Measurements from ENCODE around the gene NAV3. TPM values are rescaled to one million over a fixed set of nuclear protein-coding genes. Genes with fewer than 3 reads are reported as not detected.

The NAV3 gene
- total RNA-seq, 1 experiment from 2014 or later = 3.0 TPM

- H4K8ac ChIP-seq (replicated peaks; ENCODE audit: insufficient read length, low read depth, low read length) = no peak overlapping the region
- H3K18ac ChIP-seq (ENCODE audit: insufficient read length, low read depth, low read length) = no peak overlapping the region
- no peaks in the 10 kb centered on the region for H3K36me3 Mint-ChIP-seq (ENCODE audit: insufficient read depth in 1 of 3, low read depth in 3 of 3)
- no peaks in the 10 kb centered on the region for H4K20me1 ChIP-seq (ENCODE audit: control insufficient read depth, insufficient read depth, insufficient read length)
- no peak for DNase-seq
- no peak overlapping the region for H2BK5ac ChIP-seq (ENCODE audit: insufficient read length, low read length)
- H4K5ac ChIP-seq (ENCODE audit: insufficient read length, low read depth, low read length) = no peak overlapping the region
- H2AK5ac ChIP-seq (ENCODE audit: insufficient read length, low read length) = no peak overlapping the region
- H2BK12ac ChIP-seq (ENCODE audit: insufficient read length, low read depth, low read length) = no peak overlapping the region
- no peak overlapping the region for H3K4ac ChIP-seq (ENCODE audit: low read depth, low read length)
- H3K4me3 Mint-ChIP-seq = no peak overlapping the region
- no peak overlapping the region for H3K9ac ChIP-seq (ENCODE audit: extremely low read depth, insufficient read length, low read length)
- no peak overlapping the region for H4K91ac ChIP-seq (ENCODE audit: insufficient read length, low read depth, low read length)
- H3T11ph ChIP-seq (ENCODE audit: low read length) = no peak overlapping the region
- H3K4me2 ChIP-seq (ENCODE audit: insufficient read depth, insufficient read length, low read length) = no peak overlapping the region
- peaks cover 3% of the 10 kb centered on the region in 2 experiments; a peak in 3 of 4 replicates for H3K4me1 Mint-ChIP-seq
- no peak overlapping the region for H3K27ac Mint-ChIP-seq
- no peaks in the 10 kb centered on the region for H3K23me2 ChIP-seq (ENCODE audit: insufficient read length, low read depth, low read length, poor library complexity, severe bottlenecking)
- no peak overlapping the region for H2BK120ac ChIP-seq (ENCODE audit: low read depth, low read length, poor library complexity, severe bottlenecking)
- TF ChIP-seq CTCF (conservative IDR thresholded peaks at IDR 0.05) = no peak
- H3K23ac ChIP-seq (ENCODE audit: insufficient read length, low read depth, low read length) = no peak overlapping the region
- H3K27me3 Mint-ChIP-seq (ENCODE audit: low read depth) = no peaks in the 10 kb centered on the region
- no peaks in the 10 kb centered on the region for H3K79me2 ChIP-seq (ENCODE audit: insufficient read depth, low read length)
- no peak overlapping the region for H2AFZ ChIP-seq (ENCODE audit: low read length)
- H3K9me3 ChIP-seq (ENCODE audit: control insufficient read depth, low read depth, low read length) = no peaks in the 10 kb centered on the region
- no peak overlapping the region for H3K27ac ChIP-seq (ENCODE audit: insufficient read length, low read depth, low read length)
- no peak overlapping the region for H3K56ac ChIP-seq (ENCODE audit: insufficient read length, low read depth, low read length)
- no peak overlapping the region for H3K14ac ChIP-seq (ENCODE audit: insufficient read depth, low read length)
- H3K27me3 ChIP-seq (ENCODE audit: insufficient read depth, low read length) = no peaks in the 10 kb centered on the region
- no peaks in the 10 kb centered on the region for H3K4me1 ChIP-seq (ENCODE audit: insufficient read depth, low read length)
- H2BK15ac ChIP-seq (ENCODE audit: low read depth, low read length) = no peak overlapping the region
- no peaks in the 10 kb centered on the region for H3K79me1 ChIP-seq (ENCODE audit: insufficient read depth, low read depth, low read length, poor library complexity, severe bottlenecking)
- H3K9me3 Mint-ChIP-seq = no peaks in the 10 kb centered on the region
- H2BK20ac ChIP-seq (ENCODE audit: low read depth, low read length, poor library complexity, severe bottlenecking) = no peak overlapping the region
These were observed 313.0 kb downstream of the NAV3 start for GRCh38 chr12:78143717-78144116.
